ENCODE data around the gene SIGLEC10.

GRCh38 chr19:51361239-51361638 is 56.2 kb downstream of the SIGLEC10 start:
- TF ChIP-seq CTCF (IDR thresholded peaks at IDR 0.05; ENCODE audit: low read depth, low read length) (no peak), EZH2phosphoT487 (IDR thresholded peaks at IDR 0.05; ENCODE audit: low read depth) (no peak)
